Measurements from ENCODE around the gene RBM45. TPM values are rescaled to one million over a fixed set of nuclear protein-coding genes. Genes with fewer than 3 reads are reported as not detected.

The RBM45 gene
- total RNA-seq, 3 donors from 2014 or later, result 12.8 to 18.1 (median 15.4) TPM

DNA sequence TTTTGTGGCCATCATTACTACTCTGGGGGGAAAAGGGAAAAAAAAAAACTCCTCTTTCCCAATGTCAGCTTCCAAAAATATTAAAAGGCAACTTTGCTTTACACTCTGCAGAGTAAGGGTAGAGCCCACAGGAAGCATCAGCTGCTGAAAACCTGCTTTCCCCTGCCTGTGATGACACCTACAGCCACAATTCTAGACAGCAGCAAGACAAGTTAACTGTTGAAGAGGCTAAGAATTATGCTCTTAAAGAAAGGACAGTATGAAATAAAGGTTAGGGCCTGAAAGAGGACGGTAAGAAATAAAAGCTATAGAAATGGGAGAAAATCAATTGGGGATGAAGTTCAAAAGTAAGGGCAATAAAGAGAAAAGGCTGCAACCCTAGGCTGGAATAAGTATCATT lies 42.7 kb upstream of the RBM45 start:
- TF ChIP-seq POLR2AphosphoS5 (IDR thresholded peaks at IDR 0.05) (no peak), CTCF (IDR thresholded peaks at IDR 0.05) (no peak), POLR2A (IDR thresholded peaks at IDR 0.05) (no peak)
- DNase-seq (ENCODE audit: low spot score in 2 of 2), result no peak
- Histone ChIP-seq H3K9me3 (no peaks in the 10 kb centered on the region), H3K36me3 (no peaks in the 10 kb centered on the region), H3K27ac (no peak overlapping the region), H3K27me3 (no peaks in the 10 kb centered on the region), H3K4me1 (no peaks in the 10 kb centered on the region), H3K4me3 (no peak overlapping the region)
- intact Hi-C loops (cut with DNase I; ENCODE audit: low total_unique reads), result no loop called here

GRCh38 chr2:178070824-178071223 lies 41.4 kb upstream of the RBM45 start:
- Histone ChIP-seq H3K36me3 (no peaks in the 10 kb centered on the region), H3K9me3 (no peaks in the 10 kb centered on the region), H3K27ac (no peak overlapping the region), H3K4me1 (no peaks in the 10 kb centered on the region), H3K4me3 (no peak overlapping the region), H3K27me3 (no peaks in the 10 kb centered on the region)
- DNase-seq (ENCODE audit: low spot score in 2 of 2), result no peak
- intact Hi-C loops (cut with DNase I; ENCODE audit: low total_unique reads), result no loop called here
- TF ChIP-seq POLR2A (IDR thresholded peaks at IDR 0.05) (no peak), POLR2AphosphoS5 (IDR thresholded peaks at IDR 0.05) (no peak), CTCF (IDR thresholded peaks at IDR 0.05) (no peak)

- no peaks in the 10 kb centered on the region for H3K36me3 ChIP-seq
- TF ChIP-seq CTCF (IDR thresholded peaks at IDR 0.05) (no peak), POLR2A (IDR thresholded peaks at IDR 0.05) (no peak), POLR2AphosphoS5 (IDR thresholded peaks at IDR 0.05) (no peak)
- H3K9me3 ChIP-seq, result no peaks in the 10 kb centered on the region
- H3K4me1 ChIP-seq, result no peaks in the 10 kb centered on the region
- peak overlapping the region in 2 of 3 donors; percentile 54 to 65 for H3K4me3 ChIP-seq
- DNase-seq (ENCODE audit: low spot score in 2 of 2), result no peak
- no peaks in the 10 kb centered on the region for H3K27me3 ChIP-seq
- H3K27ac ChIP-seq, result peak overlapping the region; percentile 75 to 83
- intact Hi-C loops (cut with DNase I; ENCODE audit: low total_unique reads), result no loop called here
These were observed 40.2 kb upstream of the RBM45 start for GRCh38 chr2:178072000-178072382.

DNA sequence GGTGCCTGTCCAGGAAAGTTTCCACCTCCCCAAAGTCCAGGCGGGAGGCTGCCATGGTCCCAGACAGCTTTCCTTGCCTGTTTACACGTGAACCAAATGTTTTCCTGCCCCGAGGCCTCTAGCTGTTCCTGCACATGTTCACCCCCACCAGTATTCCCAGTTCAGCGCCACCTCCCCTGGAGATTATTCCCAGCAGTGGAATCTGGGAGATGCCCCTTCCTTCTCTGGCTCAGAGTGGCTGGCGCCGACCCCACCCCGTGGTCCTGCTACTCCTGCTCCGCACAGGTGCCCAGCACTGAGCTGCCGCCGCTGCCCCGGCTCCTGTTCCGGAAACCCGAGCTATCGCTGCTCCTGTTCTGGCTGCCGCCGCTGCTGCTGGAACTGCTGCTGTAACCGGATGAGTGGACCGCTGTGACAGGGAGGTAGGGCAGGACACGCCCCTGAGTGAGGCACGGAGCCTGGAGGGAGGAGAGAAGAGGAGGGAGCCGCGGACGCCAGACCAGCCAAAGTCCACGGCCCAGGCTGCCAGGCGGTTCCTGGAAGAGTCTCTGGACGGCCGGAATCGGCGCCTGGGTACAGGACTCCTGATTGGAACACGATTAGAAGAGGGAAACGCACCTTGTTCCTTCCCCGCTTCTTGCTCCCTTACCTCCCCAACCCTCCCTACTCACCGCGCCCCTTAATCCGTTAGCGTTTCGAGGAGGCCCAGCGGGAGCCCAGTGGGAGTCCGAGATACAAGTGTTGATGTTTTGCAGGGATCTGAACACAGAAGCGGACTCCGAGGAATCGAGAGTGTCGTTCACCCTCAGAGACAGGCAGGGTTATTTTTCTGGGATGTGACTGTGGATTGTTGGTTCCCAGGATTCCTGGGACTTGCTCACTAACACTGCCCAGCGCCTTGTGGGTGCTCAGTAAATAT lies 39.6 kb upstream of the RBM45 start, which contains the start of gene PDE11A:
Gene PDE11A (minus strand): TSS at position 395 of the 919 bp plus-strand sequence. CDS start 340 bp downstream, at position 55.
- Histone ChIP-seq H3K4me3 (peak within 1 kb of the TSS; percentile 36 to 65 (median 54)), H3K36me3 (no peaks in the 10 kb centered on the region), H3K9me3 (no peaks in the 10 kb centered on the region), H3K27me3 (no peaks in the 10 kb centered on the region), H3K4me1 (no peaks in the 10 kb centered on the region), H3K27ac (peak within 1 kb of the TSS; percentile 75 to 83)
- intact Hi-C loops (cut with DNase I; ENCODE audit: low total_unique reads), result no loop called here
- TF ChIP-seq POLR2A (IDR thresholded peaks at IDR 0.05) (no peak), POLR2AphosphoS5 (IDR thresholded peaks at IDR 0.05) (peak; percentile 21 to 30 (median 25)), CTCF (IDR thresholded peaks at IDR 0.05) (no peak)
- peak; percentile 78 to 87 for DNase-seq (ENCODE audit: low spot score in 2 of 2)

All from breast epithelium (tissue), 4 donors.